VCaP (cell line): ENCODE data around the gene NEK7.

Experiments used
- H3K27ac ChIP-seq: fragments of 450-650 bp; 2 replicates; pipeline ENCODE4 v1.5.1; 2017
- TF ChIP-seq, protein P1 (sequence below): fragments of 450-650 bp; conservative IDR thresholded peaks from 2 replicates; pipeline ENCODE4 v1.5.1; 2017; ENCODE audit warnings: mild to moderate bottlenecking, moderate library complexity

Gene NEK7

DNA sequence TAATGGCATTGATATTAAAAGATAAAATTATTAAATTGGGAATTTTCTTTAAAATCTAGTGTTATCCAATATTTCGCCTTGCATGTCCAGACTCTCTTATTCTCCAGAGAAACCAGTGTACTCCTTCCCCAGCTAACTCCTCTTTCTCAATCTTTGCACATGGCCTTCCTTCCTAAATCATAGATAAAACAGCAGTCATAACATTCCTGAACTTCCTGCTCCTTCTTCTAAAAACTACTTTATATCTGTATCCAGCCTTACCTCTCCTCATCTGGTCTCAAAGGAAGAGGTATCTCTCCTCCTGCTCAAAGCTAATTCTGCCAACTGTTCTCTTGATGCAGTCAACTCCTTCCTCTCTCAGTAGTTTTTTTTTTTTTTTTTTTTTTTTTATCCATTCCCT, 39.5 kb upstream of the NEK7 start:
- TF ChIP-seq, protein P1, sequence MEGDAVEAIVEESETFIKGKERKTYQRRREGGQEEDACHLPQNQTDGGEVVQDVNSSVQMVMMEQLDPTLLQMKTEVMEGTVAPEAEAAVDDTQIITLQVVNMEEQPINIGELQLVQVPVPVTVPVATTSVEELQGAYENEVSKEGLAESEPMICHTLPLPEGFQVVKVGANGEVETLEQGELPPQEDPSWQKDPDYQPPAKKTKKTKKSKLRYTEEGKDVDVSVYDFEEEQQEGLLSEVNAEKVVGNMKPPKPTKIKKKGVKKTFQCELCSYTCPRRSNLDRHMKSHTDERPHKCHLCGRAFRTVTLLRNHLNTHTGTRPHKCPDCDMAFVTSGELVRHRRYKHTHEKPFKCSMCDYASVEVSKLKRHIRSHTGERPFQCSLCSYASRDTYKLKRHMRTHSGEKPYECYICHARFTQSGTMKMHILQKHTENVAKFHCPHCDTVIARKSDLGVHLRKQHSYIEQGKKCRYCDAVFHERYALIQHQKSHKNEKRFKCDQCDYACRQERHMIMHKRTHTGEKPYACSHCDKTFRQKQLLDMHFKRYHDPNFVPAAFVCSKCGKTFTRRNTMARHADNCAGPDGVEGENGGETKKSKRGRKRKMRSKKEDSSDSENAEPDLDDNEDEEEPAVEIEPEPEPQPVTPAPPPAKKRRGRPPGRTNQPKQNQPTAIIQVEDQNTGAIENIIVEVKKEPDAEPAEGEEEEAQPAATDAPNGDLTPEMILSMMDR, result no peak
- no peak overlapping the region for H3K27ac ChIP-seq

DNA sequence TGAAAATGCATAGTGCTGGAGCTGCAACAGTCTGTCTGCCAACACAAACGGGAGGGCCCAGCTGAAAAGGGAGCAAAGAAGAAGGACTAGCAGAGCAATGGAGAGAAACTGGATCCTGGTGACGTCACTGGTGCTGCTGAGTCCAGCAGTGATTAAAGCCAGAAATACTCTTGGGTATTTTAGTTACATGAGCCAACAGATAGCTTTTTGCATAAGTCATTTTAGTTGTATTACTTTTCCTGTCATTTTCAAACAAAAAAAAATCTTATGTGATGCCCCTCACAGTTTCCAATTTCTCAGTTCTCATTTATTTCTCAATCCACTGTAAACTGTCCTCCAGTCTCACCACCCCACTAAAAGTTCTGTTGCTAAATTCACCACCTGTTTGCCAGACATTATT, 38.7 kb upstream of the NEK7 start:
- no peak overlapping the region for H3K27ac ChIP-seq

DNA sequence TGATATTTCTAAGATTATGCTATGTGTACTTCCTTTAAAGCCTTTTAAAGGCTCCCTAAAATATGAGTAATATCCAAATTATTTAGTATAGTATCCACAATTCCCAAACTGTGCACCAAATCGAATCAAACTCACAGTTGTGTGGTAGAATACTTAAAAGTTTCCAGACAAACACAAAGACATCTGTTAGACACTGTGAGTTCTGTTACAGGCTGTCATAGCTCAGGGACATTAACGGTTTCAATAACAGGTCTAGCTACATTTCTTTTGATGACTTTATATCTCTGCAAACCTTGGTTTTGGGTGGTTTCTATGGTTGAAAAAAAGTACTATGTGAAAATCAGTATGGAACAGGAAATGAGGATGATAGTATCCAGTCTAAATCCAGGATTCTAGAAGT, 36.9 kb upstream of the NEK7 start:
- TF ChIP-seq, protein P1, result no peak
- H3K27ac ChIP-seq, result no peak overlapping the region

More for the DNA sequence above, 38.7 kb upstream of the NEK7 start:
- TF ChIP-seq, protein P1, result no peak

DNA sequence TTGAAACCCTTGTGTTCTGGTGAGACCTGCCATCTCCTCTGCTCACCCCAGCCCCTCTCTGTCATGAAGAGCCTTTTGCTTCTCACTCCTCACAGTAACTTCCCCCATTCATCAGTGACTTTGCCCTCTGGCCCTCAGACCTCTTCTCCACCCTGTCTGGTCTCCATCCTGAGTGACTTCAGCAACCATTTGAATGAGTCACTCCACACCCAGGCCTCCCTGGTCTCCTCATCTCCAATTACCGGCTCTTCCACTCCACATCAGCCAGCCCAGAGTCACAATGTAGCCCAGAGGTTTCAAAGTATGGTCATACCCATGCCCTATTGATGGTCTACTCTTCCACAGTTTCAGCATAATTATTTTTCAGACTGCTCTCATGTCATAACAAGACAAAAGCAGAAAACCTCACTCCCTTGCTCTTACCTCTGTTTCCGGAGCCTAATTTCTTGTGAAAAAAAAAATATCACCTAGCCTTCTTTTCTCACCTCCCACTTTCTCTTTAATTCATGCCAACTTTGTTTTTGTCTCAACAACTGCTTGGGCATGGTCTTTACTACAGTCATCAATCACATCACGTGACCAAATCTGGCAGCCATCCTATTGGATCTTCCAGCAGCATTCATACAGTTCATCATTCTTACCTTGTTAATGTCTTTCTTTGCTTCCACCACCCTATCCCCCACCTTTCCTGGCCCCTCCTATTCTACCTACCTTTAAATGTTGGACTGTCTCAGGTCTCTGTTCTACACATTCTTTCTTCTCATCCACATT, 35.6 kb upstream of the NEK7 start:
- TF ChIP-seq, protein P1, result no peak
- no peak overlapping the region for H3K27ac ChIP-seq

GRCh38 chr1:198122693-198123092, 34.1 kb upstream of the NEK7 start:
- H3K27ac ChIP-seq, result no peak overlapping the region
- TF ChIP-seq, protein P1, result no peak

GRCh38 chr1:198123133-198123532, 33.7 kb upstream of the NEK7 start:
- TF ChIP-seq, protein P1, result no peak
- H3K27ac ChIP-seq, result no peak overlapping the region

DNA sequence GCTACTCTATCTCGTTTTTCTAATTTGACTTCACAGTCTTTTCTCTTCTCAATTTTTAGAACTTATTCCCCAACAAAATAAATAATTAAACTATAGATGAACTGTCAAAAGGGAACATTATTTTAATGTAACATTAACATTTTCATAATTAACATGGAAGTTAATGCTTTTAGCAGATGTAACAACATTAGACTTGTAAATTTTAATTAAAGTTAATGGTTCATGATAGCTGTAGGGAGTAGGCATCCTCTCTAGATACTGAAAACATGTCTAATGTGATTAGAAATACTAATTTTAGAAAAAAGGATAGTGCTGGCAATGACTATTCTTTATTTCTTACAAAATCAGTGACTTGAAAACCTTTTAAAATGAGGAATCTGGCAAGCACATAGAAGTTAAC, 32.1 kb upstream of the NEK7 start:
- no peak overlapping the region for H3K27ac ChIP-seq
- TF ChIP-seq, protein P1, result no peak
